NCI-H69 (cell line): ENCODE measurements around the gene ABCB9.
A peak's percentile ranks its signal among the peaks of the same experiment; 100 is the strongest.
"Not testable (repeated sequence)": the region's sequence is repeated elsewhere in the genome, so short reads cannot be mapped to it uniquely, and the experiment has no call there.

Source experiments
- DNase-seq: peaks from one replicate; lab custom pipeline; 2025; lab: John Stamatoyannopoulos, UW

The ABCB9 gene

GRCh38 chr12:122895320-122895703 lies 71.0 kb downstream of the ABCB9 start:
- peak; percentile 51 for DNase-seq

GRCh38 chr12:122894193-122895121 lies 71.8 kb downstream of the ABCB9 start:
- DNase-seq, result peak; percentile 44

GRCh38 chr12:122893208-122894153 lies 72.8 kb downstream of the ABCB9 start:
- no peak for DNase-seq

GRCh38 chr12:122892724-122893123 lies 73.5 kb downstream of the ABCB9 start:
- not testable (repeated sequence) for DNase-seq

- peak; percentile 60 for DNase-seq
These were observed 74.4 kb downstream of the ABCB9 start for GRCh38 chr12:122891661-122892525.

- no peak for DNase-seq
These were observed 76.3 kb downstream of the ABCB9 start for GRCh38 chr12:122889761-122890520.

GRCh38 chr12:122888232-122888752 lies 78.0 kb downstream of the ABCB9 start:
- DNase-seq, result peak; percentile 80

- no peak for DNase-seq
These were observed 78.4 kb downstream of the ABCB9 start for GRCh38 chr12:122887819-122888212.

- DNase-seq, result peak; percentile 79
These were observed 79.1 kb downstream of the ABCB9 start for GRCh38 chr12:122886851-122887818.

GRCh38 chr12:122886161-122886560 lies 80.1 kb downstream of the ABCB9 start:
- DNase-seq, result no peak

- no peak for DNase-seq
These were observed 81.4 kb downstream of the ABCB9 start for GRCh38 chr12:122884860-122885259.

- DNase-seq, result no peak
These were observed 82.0 kb downstream of the ABCB9 start for GRCh38 chr12:122884091-122884826.

- DNase-seq, result no peak
These were observed 83.2 kb downstream of the ABCB9 start for GRCh38 chr12:122882908-122883558.

GRCh38 chr12:122880668-122881067 lies 85.6 kb downstream of the ABCB9 start:
- peak; percentile 81 for DNase-seq

- DNase-seq, result peak; percentile 52
These were observed 86.1 kb downstream of the ABCB9 start for GRCh38 chr12:122880155-122880667.
